Mucosa of stomach (tissue), 1 donor: Measurements from ENCODE around the gene ZBTB11.
"Not testable (repeated sequence)": the region's sequence is repeated elsewhere in the genome, so short reads cannot be mapped to it uniquely, and the experiment has no call there.

Source experiments
- H3K27me3 ChIP-seq: one replicate; pipeline ENCODE4 v1.7.0; 2013; ENCODE audit warnings: mild to moderate bottlenecking, low read length; ENCODE audit not compliant: control insufficient read depth, insufficient read depth
- H3K36me3 ChIP-seq: one replicate; pipeline ENCODE4 v1.7.0; 2013; ENCODE audit warnings: low read length; ENCODE audit not compliant: control insufficient read depth, insufficient read depth
- H3K4me1 ChIP-seq: one replicate; pipeline ENCODE4 v1.7.0; 2013; ENCODE audit warnings: mild to moderate bottlenecking, low read length; ENCODE audit not compliant: control insufficient read depth, insufficient read depth
- H3K4me3 ChIP-seq: one replicate; pipeline ENCODE4 v1.7.0; 2013; ENCODE audit warnings: low read length
- H3K9ac ChIP-seq: one replicate; pipeline ENCODE4 v1.7.0; 2013; ENCODE audit warnings: mild to moderate bottlenecking, low read length, moderate library complexity
- H3K9me3 ChIP-seq: one replicate; pipeline ENCODE4 v1.7.0; 2013; ENCODE audit warnings: mild to moderate bottlenecking, low read length, moderate library complexity; ENCODE audit not compliant: control insufficient read depth
- donor health status: Pancreatic carcinoma.

ZBTB11 gene

GRCh38 chr3:101685870-101686307, 9.0 kb upstream of the ZBTB11 start:
- H3K9me3 ChIP-seq = no peaks in the 10 kb centered on the region
- peaks cover 7% of the 10 kb centered on the region for H3K4me1 ChIP-seq
- H3K27me3 ChIP-seq = no peaks in the 10 kb centered on the region
- H3K9ac ChIP-seq = peak overlapping the region; percentile 98
- peaks cover 8% of the 10 kb centered on the region for H3K36me3 ChIP-seq
- peak overlapping the region; percentile 98 for H3K4me3 ChIP-seq

- Histone ChIP-seq H3K9ac (peak overlapping the region; percentile 98), H3K27me3 (no peaks in the 10 kb centered on the region), H3K4me3 (peak overlapping the region; percentile 98), H3K36me3 (peaks cover 8% of the 10 kb centered on the region), H3K9me3 (no peaks in the 10 kb centered on the region), H3K4me1 (peaks cover 7% of the 10 kb centered on the region)
Observed at GRCh38 chr3:101685050-101685400, 8.1 kb upstream of the ZBTB11 start.

GRCh38 chr3:101680466-101680865, 3.5 kb upstream of the ZBTB11 start:
- Histone ChIP-seq H3K27me3 (no peaks in the 10 kb centered on the region), H3K4me1 (peaks cover 16% of the 10 kb centered on the region), H3K9me3 (no peaks in the 10 kb centered on the region), H3K36me3 (peaks cover 8% of the 10 kb centered on the region), H3K4me3 (no peak overlapping the region), H3K9ac (no peak overlapping the region)

- H3K4me1 ChIP-seq = peaks cover 16% of the 10 kb centered on the region
- H3K36me3 ChIP-seq, H3K4me3 ChIP-seq, H3K9me3 ChIP-seq, H3K9ac ChIP-seq, H3K27me3 ChIP-seq: not testable (repeated sequence)
Observed at GRCh38 chr3:101678837-101679236, 1.9 kb upstream of the ZBTB11 start.

GRCh38 chr3:101677436-101678286, 729 bp upstream of the ZBTB11 start:
- Histone ChIP-seq H3K4me1 (peaks cover 20% of the 10 kb centered on the region), H3K4me3 (peak overlapping the region; percentile 92), H3K9ac (peak overlapping the region; percentile 7), H3K36me3 (peaks cover 8% of the 10 kb centered on the region), H3K9me3 (no peaks in the 10 kb centered on the region), H3K27me3 (no peaks in the 10 kb centered on the region)

GRCh38 chr3:101676216-101676764, 642 bp downstream of the ZBTB11 start:
- H3K36me3 ChIP-seq = peaks cover 3% of the 10 kb centered on the region
- peak overlapping the region; percentile 92 for H3K4me3 ChIP-seq
- H3K9ac ChIP-seq = peak overlapping the region; percentile 95
- H3K9me3 ChIP-seq = no peaks in the 10 kb centered on the region
- H3K27me3 ChIP-seq = no peaks in the 10 kb centered on the region
- H3K4me1 ChIP-seq = peaks cover 21% of the 10 kb centered on the region

- peak overlapping the region; percentile 95 for H3K9ac ChIP-seq
- peak overlapping the region; percentile 92 for H3K4me3 ChIP-seq
- no peaks in the 10 kb centered on the region for H3K27me3 ChIP-seq
- H3K4me1 ChIP-seq = peaks cover 21% of the 10 kb centered on the region
- H3K36me3 ChIP-seq = no peaks in the 10 kb centered on the region
- H3K9me3 ChIP-seq = no peaks in the 10 kb centered on the region
Observed at GRCh38 chr3:101675709-101676215, 1.2 kb downstream of the ZBTB11 start.

- H3K4me1 ChIP-seq = peaks cover 21% of the 10 kb centered on the region
- H3K4me3 ChIP-seq = no peak overlapping the region
- no peak overlapping the region for H3K9ac ChIP-seq
- no peaks in the 10 kb centered on the region for H3K36me3 ChIP-seq
- H3K9me3 ChIP-seq = no peaks in the 10 kb centered on the region
- no peaks in the 10 kb centered on the region for H3K27me3 ChIP-seq
Observed at GRCh38 chr3:101674518-101674917, 2.4 kb downstream of the ZBTB11 start.

GRCh38 chr3:101673953-101674352, 3.0 kb downstream of the ZBTB11 start:
- no peaks in the 10 kb centered on the region for H3K27me3 ChIP-seq
- no peak overlapping the region for H3K9ac ChIP-seq
- no peaks in the 10 kb centered on the region for H3K36me3 ChIP-seq
- peaks cover 21% of the 10 kb centered on the region for H3K4me1 ChIP-seq
- H3K9me3 ChIP-seq = no peaks in the 10 kb centered on the region
- no peak overlapping the region for H3K4me3 ChIP-seq

- H3K36me3 ChIP-seq = no peaks in the 10 kb centered on the region
- no peaks in the 10 kb centered on the region for H3K9me3 ChIP-seq
- H3K4me1 ChIP-seq = peaks cover 15% of the 10 kb centered on the region
- H3K9ac ChIP-seq = no peak overlapping the region
- no peak overlapping the region for H3K4me3 ChIP-seq
- no peaks in the 10 kb centered on the region for H3K27me3 ChIP-seq
Observed at GRCh38 chr3:101671014-101671413, 5.9 kb downstream of the ZBTB11 start.

- H3K27me3 ChIP-seq = no peaks in the 10 kb centered on the region
- H3K4me3 ChIP-seq = no peak overlapping the region
- no peak overlapping the region for H3K9ac ChIP-seq
- no peaks in the 10 kb centered on the region for H3K9me3 ChIP-seq
- peaks cover 3% of the 10 kb centered on the region for H3K4me1 ChIP-seq
- H3K36me3 ChIP-seq = no peaks in the 10 kb centered on the region
Observed at GRCh38 chr3:101667844-101668243, 9.1 kb downstream of the ZBTB11 start.

- H3K9me3 ChIP-seq = no peaks in the 10 kb centered on the region
- H3K9ac ChIP-seq = no peak overlapping the region
- no peaks in the 10 kb centered on the region for H3K36me3 ChIP-seq
- H3K27me3 ChIP-seq = no peaks in the 10 kb centered on the region
- no peak overlapping the region for H3K4me3 ChIP-seq
- no peaks in the 10 kb centered on the region for H3K4me1 ChIP-seq
Observed at GRCh38 chr3:101667331-101667730, 9.6 kb downstream of the ZBTB11 start.
